Glutamatergic neuron (in vitro differentiated cells): ENCODE results near the gene SMNDC1. TPM values are rescaled to one million over a fixed set of nuclear protein-coding genes. Genes with fewer than 3 reads are reported as not detected.

Source experiments
- DNase-seq: peaks from one replicate; pipeline ENCODE4 v3.0.0; 2022
- H3K27ac Mint-ChIP-seq: one replicate; pipeline ENCODE4 v1.8.0; 2020; ENCODE audit warnings: mild to moderate bottlenecking, mixed read lengths, inconsistent platforms; ENCODE audit not compliant: unreplicated experiment
- H3K27me3 Mint-ChIP-seq: one replicate; pipeline ENCODE4 v1.8.0; 2020; ENCODE audit warnings: mild to moderate bottlenecking, moderate library complexity, mixed read lengths, inconsistent platforms; ENCODE audit not compliant: unreplicated experiment
- H3K36me3 Mint-ChIP-seq: one replicate; pipeline ENCODE4 v1.8.0; 2020; ENCODE audit warnings: mild to moderate bottlenecking, mixed read lengths, inconsistent platforms; ENCODE audit not compliant: unreplicated experiment
- H3K4me1 Mint-ChIP-seq: one replicate; pipeline ENCODE4 v1.8.0; 2020; ENCODE audit warnings: mild to moderate bottlenecking, low read depth, mixed read lengths, inconsistent platforms; ENCODE audit not compliant: unreplicated experiment
- H3K4me3 Mint-ChIP-seq: one replicate; pipeline ENCODE4 v1.8.0; 2020; ENCODE audit warnings: mild to moderate bottlenecking, mixed read lengths, inconsistent platforms; ENCODE audit not compliant: unreplicated experiment
- H3K9me3 Mint-ChIP-seq: one replicate; pipeline ENCODE4 v1.8.0; 2020; ENCODE audit warnings: mild to moderate bottlenecking, moderate library complexity, mixed read lengths, inconsistent platforms; ENCODE audit not compliant: unreplicated experiment
- CTCF ChIP-seq: fragments of 200-600 bp; sonication (generic); IDR thresholded peaks from one replicate; pipeline ENCODE4 v1.5.0; 2021; ENCODE audit not compliant: partially characterized antibody, unreplicated experiment
- total RNA-seq: library from RNA; stranded (reverse); fragmentation: NEBNext Ultra II Directional; extraction: Animal tissue kit (Norgen Biotek cat#: 25700); gene quantifications from one replicate; pipeline ENCODE4 v1.2.1, GENCODE V29; 2021; ENCODE audit not compliant: unreplicated experiment

SMNDC1 gene
- total RNA-seq, 1 donor from 2014 or later: 37.1 TPM

- DNase-seq: no peak
- no peak for TF ChIP-seq CTCF
- no peak overlapping the region for H3K4me3 Mint-ChIP-seq
- no peaks in the 10 kb centered on the region for H3K36me3 Mint-ChIP-seq
- peaks cover 3% of the 10 kb centered on the region for H3K4me1 Mint-ChIP-seq
- no peaks in the 10 kb centered on the region for H3K9me3 Mint-ChIP-seq
- no peak overlapping the region for H3K27ac Mint-ChIP-seq
- H3K27me3 Mint-ChIP-seq: peaks cover 2% of the 10 kb centered on the region
Observed at GRCh38 chr10:110313674-110314073, 9.0 kb upstream of the SMNDC1 start.

- no peak overlapping the region for H3K4me3 Mint-ChIP-seq
- DNase-seq: no peak
- H3K4me1 Mint-ChIP-seq: peaks cover 3% of the 10 kb centered on the region
- no peaks in the 10 kb centered on the region for H3K9me3 Mint-ChIP-seq
- no peak for TF ChIP-seq CTCF
- no peak overlapping the region for H3K27ac Mint-ChIP-seq
- H3K36me3 Mint-ChIP-seq: no peaks in the 10 kb centered on the region
- H3K27me3 Mint-ChIP-seq: no peaks in the 10 kb centered on the region
Observed at GRCh38 chr10:110312206-110312605, 7.5 kb upstream of the SMNDC1 start.

- Mint-ChIP-seq H3K27me3 (no peaks in the 10 kb centered on the region), H3K9me3 (no peaks in the 10 kb centered on the region), H3K36me3 (no peaks in the 10 kb centered on the region), H3K27ac (no peak overlapping the region), H3K4me1 (peaks cover 3% of the 10 kb centered on the region), H3K4me3 (no peak overlapping the region)
- peak; percentile 61 for TF ChIP-seq CTCF
- peak; percentile 57 for DNase-seq
Observed at GRCh38 chr10:110311357-110311949, 6.7 kb upstream of the SMNDC1 start.

- Mint-ChIP-seq H3K4me1 (peaks cover 3% of the 10 kb centered on the region), H3K36me3 (no peaks in the 10 kb centered on the region), H3K27me3 (no peaks in the 10 kb centered on the region), H3K27ac (no peak overlapping the region), H3K4me3 (no peak overlapping the region), H3K9me3 (no peaks in the 10 kb centered on the region)
- TF ChIP-seq CTCF: no peak
- DNase-seq: no peak
Observed at GRCh38 chr10:110310741-110311140, 6.0 kb upstream of the SMNDC1 start.

- DNase-seq: no peak
- Mint-ChIP-seq H3K27me3 (peaks cover 1% of the 10 kb centered on the region), H3K4me3 (no peak overlapping the region), H3K36me3 (no peaks in the 10 kb centered on the region), H3K27ac (no peak overlapping the region), H3K9me3 (no peaks in the 10 kb centered on the region), H3K4me1 (peaks cover 6% of the 10 kb centered on the region)
- no peak for TF ChIP-seq CTCF
Observed at GRCh38 chr10:110307805-110308204, 3.1 kb upstream of the SMNDC1 start.
